Measurements from ENCODE around the gene CZIB. TPM values are rescaled to one million over a fixed set of nuclear protein-coding genes. Genes with fewer than 3 reads are reported as not detected.
A peak's percentile ranks its signal among the peaks of the same experiment; 100 is the strongest.

Gene CZIB
- total and polyA plus RNA-seq, 2 of the 13 experiments (the other 11 are each of a cell fraction or from before 2014, with no cell fraction given), result 49.2 to 67.0 TPM

DNA sequence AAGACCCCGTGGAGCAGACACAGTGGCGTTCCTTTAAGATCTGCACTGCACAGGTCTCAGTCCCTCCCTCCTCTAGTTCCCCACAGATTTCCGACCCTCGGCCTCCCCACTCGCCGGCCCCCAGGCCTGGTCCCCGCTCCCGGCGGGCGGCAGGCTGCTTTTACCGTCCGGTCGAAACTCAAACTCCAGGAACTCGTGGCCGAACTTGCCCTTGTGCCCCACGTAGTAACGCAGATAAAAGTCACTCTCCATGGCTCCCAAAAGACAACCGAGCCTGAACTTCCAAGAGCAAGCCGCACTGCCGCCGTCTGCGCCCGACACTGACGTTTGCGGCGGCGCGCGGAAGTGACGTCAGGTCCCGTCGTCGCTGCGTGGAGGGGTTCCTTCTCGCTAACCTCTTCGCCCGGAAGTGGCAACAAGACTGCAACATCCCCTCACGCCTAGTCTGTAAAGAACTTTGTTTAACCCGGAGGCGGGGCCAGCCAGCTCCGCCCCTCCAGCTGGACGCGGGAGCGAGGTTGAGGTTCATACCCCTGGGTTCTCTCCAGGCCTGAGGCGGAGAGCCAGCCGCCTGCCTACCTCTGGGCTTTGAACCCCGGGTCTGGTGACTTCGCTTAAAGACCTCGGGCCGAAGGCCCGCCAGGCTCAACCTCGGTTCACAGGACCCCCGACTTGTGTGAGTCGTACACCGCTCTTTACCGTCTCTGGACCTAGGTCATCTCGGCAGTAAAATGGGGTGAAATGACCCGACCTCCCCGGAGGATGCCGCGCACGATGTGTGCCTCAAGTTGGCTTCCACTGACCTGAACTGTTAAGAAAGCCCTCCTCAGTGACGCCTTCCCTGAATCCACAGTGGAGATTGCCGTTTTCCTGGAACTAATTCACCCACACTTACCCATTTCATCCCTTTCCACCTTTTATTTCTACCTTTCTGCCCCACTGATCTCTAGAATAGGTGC, 18.0 kb upstream of the CZIB start, which contains the start of gene MAGOH (continued):
- no peak for TF ChIP-seq ZNF589 (CRISPR knock-in tag; conservative IDR thresholded peaks at IDR 0.05)
- TF ChIP-seq, protein P1, sequence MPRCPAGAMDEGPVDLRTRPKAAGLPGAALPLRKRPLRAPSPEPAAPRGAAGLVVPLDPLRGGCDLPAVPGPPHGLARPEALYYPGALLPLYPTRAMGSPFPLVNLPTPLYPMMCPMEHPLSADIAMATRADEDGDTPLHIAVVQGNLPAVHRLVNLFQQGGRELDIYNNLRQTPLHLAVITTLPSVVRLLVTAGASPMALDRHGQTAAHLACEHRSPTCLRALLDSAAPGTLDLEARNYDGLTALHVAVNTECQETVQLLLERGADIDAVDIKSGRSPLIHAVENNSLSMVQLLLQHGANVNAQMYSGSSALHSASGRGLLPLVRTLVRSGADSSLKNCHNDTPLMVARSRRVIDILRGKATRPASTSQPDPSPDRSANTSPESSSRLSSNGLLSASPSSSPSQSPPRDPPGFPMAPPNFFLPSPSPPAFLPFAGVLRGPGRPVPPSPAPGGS (CRISPR knock-in tag; IDR thresholded peaks at IDR 0.05), result no peak; the same call in 1 of the 2 replicates
- TF ChIP-seq, protein P2, sequence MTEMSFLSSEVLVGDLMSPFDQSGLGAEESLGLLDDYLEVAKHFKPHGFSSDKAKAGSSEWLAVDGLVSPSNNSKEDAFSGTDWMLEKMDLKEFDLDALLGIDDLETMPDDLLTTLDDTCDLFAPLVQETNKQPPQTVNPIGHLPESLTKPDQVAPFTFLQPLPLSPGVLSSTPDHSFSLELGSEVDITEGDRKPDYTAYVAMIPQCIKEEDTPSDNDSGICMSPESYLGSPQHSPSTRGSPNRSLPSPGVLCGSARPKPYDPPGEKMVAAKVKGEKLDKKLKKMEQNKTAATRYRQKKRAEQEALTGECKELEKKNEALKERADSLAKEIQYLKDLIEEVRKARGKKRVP (CRISPR knock-in tag; IDR thresholded peaks at IDR 0.05), result peak in 1 of 2 experiments; percentile 87; a peak in 2 of 4 replicates
- no peak for TF ChIP-seq HMG20B (CRISPR knock-in tag; conservative IDR thresholded peaks at IDR 0.05)
- TF ChIP-seq SRSF9 (IDR thresholded peaks at IDR 0.05; ENCODE audit: borderline replicate concordance, insufficient read depth, low read depth, low read length, poor library complexity, severe bottlenecking), result no peak
- TF ChIP-seq ZNF703 (CRISPR knock-in tag; IDR thresholded peaks at IDR 0.05; ENCODE audit: borderline replicate concordance), result 0 out of 2 replicates have a peak, but pooled peaks have one; percentile 43
- peak; percentile 98 for TF ChIP-seq ZFX (CRISPR knock-in tag; IDR thresholded peaks at IDR 0.05; ENCODE audit: low read depth)
- TF ChIP-seq, protein P3, sequence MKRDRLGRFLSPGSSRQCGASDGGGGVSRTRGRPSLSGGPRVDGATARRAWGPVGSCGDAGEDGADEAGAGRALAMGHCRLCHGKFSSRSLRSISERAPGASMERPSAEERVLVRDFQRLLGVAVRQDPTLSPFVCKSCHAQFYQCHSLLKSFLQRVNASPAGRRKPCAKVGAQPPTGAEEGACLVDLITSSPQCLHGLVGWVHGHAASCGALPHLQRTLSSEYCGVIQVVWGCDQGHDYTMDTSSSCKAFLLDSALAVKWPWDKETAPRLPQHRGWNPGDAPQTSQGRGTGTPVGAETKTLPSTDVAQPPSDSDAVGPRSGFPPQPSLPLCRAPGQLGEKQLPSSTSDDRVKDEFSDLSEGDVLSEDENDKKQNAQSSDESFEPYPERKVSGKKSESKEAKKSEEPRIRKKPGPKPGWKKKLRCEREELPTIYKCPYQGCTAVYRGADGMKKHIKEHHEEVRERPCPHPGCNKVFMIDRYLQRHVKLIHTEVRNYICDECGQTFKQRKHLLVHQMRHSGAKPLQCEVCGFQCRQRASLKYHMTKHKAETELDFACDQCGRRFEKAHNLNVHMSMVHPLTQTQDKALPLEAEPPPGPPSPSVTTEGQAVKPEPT (CRISPR knock-in tag; IDR thresholded peaks at IDR 0.05; ENCODE audit: low read depth), result no peak
- TF ChIP-seq, protein P4, sequence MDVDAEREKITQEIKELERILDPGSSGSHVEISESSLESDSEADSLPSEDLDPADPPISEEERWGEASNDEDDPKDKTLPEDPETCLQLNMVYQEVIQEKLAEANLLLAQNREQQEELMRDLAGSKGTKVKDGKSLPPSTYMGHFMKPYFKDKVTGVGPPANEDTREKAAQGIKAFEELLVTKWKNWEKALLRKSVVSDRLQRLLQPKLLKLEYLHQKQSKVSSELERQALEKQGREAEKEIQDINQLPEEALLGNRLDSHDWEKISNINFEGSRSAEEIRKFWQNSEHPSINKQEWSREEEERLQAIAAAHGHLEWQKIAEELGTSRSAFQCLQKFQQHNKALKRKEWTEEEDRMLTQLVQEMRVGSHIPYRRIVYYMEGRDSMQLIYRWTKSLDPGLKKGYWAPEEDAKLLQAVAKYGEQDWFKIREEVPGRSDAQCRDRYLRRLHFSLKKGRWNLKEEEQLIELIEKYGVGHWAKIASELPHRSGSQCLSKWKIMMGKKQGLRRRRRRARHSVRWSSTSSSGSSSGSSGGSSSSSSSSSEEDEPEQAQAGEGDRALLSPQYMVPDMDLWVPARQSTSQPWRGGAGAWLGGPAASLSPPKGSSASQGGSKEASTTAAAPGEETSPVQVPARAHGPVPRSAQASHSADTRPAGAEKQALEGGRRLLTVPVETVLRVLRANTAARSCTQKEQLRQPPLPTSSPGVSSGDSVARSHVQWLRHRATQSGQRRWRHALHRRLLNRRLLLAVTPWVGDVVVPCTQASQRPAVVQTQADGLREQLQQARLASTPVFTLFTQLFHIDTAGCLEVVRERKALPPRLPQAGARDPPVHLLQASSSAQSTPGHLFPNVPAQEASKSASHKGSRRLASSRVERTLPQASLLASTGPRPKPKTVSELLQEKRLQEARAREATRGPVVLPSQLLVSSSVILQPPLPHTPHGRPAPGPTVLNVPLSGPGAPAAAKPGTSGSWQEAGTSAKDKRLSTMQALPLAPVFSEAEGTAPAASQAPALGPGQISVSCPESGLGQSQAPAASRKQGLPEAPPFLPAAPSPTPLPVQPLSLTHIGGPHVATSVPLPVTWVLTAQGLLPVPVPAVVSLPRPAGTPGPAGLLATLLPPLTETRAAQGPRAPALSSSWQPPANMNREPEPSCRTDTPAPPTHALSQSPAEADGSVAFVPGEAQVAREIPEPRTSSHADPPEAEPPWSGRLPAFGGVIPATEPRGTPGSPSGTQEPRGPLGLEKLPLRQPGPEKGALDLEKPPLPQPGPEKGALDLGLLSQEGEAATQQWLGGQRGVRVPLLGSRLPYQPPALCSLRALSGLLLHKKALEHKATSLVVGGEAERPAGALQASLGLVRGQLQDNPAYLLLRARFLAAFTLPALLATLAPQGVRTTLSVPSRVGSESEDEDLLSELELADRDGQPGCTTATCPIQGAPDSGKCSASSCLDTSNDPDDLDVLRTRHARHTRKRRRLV (CRISPR knock-in tag; IDR thresholded peaks at IDR 0.05), result peak; percentile 66; the same call in 1 of the 2 replicates
- TF ChIP-seq, protein P5, sequence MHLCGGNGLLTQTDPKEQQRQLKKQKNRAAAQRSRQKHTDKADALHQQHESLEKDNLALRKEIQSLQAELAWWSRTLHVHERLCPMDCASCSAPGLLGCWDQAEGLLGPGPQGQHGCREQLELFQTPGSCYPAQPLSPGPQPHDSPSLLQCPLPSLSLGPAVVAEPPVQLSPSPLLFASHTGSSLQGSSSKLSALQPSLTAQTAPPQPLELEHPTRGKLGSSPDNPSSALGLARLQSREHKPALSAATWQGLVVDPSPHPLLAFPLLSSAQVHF (CRISPR knock-in tag; IDR thresholded peaks at IDR 0.05), result no peak
- peak; percentile 96 for TF ChIP-seq ETV5 (CRISPR knock-in tag; IDR thresholded peaks at IDR 0.05; ENCODE audit: borderline replicate concordance)
- no peak for TF ChIP-seq ZFP82 (CRISPR knock-in tag; IDR thresholded peaks at IDR 0.05; ENCODE audit: borderline replicate concordance)
- TF ChIP-seq ZNF841 (CRISPR knock-in tag; IDR thresholded peaks at IDR 0.05; ENCODE audit: borderline replicate concordance), result no peak
- TF ChIP-seq, protein P6, sequence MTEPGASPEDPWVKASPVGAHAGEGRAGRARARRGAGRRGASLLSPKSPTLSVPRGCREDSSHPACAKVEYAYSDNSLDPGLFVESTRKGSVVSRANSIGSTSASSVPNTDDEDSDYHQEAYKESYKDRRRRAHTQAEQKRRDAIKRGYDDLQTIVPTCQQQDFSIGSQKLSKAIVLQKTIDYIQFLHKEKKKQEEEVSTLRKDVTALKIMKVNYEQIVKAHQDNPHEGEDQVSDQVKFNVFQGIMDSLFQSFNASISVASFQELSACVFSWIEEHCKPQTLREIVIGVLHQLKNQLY (CRISPR knock-in tag; IDR thresholded peaks at IDR 0.05), result no peak; the same call in 1 of the 2 replicates
- peak; percentile 100 for TF ChIP-seq PHF20 (CRISPR knock-in tag; IDR thresholded peaks at IDR 0.05)
- TF ChIP-seq ARNT2 (CRISPR knock-in tag; IDR thresholded peaks at IDR 0.05; ENCODE audit: low read depth), result peak; percentile 80; the same call in 1 of the 2 replicates

Measured in HepG2 (cell line).